PC-9 (cell line): ENCODE results near the gene HSPG2.

Experiments used
- CTCF ChIP-seq: fragments of 200-600 bp; sonication (generic); conservative IDR thresholded peaks from 2 replicates; pipeline ENCODE4 v1.6.1; 2017; ENCODE audit warnings: mixed run types, antibody characterized with exemption, mild to moderate bottlenecking, moderate library complexity
- EZH2 ChIP-seq: fragments of 200-600 bp; sonication (generic); IDR thresholded peaks from 2 replicates; pipeline ENCODE4 v1.8.0; 2017; ENCODE audit warnings: antibody characterized with exemption, low read depth

GRCh38 chr1:21924503-21925005 lies 12.6 kb downstream of the HSPG2 start:
- TF ChIP-seq CTCF (no peak), EZH2 (no peak)
